Activated CD4-positive, alpha-beta T cell treated with anti-CD3 and anti-CD28 coated beads for 1 hour (primary cell): ENCODE measurements around the gene CNTNAP5.
"Not testable (repeated sequence)": the region's sequence is repeated elsewhere in the genome, so short reads cannot be mapped to it uniquely, and the experiment has no call there.

Experiments
- DNase-seq: peaks from one replicate; pipeline ENCODE4 v3.0.0-alpha.2; 2020

CNTNAP5 gene

DNA sequence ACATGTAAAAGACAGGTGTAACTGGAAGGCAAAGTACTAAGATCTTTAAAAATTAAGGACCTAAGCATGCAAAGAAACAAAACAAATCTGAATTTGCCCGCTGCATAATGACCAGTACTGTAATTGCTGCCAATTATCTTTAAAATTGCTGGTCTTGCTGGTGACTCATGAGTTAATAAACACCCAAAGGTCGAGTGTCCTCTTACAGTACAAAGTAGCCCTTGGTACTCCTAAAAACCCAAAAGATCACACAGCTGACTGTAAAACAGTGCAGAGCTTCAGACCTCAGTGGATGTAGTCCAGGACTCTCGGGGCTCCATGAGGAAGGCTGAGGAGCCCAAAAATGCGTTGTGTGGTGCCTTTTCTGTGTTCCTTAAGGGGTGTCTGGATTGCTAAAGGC is 308.7 kb downstream of the CNTNAP5 start:
- no peak for DNase-seq

DNA sequence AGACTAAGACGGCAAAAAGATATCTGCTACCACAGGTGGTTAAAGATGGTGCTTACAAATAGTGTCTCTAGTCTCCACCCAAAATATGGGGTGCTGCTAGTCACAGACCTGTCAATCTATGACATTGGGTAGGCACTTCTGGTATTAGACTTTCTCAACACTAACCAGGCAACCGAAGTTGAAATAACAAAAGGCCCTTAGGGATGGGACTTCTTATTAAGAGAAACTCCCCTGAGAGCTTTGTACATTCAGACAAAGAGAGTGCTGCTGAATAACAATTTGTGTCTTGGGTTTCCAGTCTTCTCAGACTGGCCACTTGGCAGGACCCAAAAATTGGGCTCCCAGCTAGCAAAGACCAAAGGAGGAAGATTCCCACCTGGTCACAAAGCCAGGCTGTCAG is 310.0 kb downstream of the CNTNAP5 start:
- no peak for DNase-seq

DNA sequence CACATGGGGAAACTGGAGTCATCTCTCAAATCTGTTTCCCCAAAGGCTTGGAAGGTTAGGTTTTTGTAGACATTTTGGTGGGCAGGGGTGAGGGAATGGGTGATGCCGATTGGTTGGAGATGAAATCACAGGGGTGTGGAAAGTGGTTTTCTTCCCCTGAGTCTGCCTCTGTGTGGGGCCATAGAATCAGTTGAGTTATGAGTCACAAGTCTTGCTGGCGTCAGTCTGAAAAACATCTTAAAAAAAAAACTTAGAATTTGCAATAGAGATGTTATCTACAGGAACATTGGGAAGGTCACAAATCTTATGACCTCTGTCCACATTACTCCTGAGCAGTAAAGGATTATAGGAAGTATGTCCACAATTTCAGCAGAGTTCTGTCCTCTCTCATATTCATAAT is 314.6 kb downstream of the CNTNAP5 start:
- no peak for DNase-seq

DNA sequence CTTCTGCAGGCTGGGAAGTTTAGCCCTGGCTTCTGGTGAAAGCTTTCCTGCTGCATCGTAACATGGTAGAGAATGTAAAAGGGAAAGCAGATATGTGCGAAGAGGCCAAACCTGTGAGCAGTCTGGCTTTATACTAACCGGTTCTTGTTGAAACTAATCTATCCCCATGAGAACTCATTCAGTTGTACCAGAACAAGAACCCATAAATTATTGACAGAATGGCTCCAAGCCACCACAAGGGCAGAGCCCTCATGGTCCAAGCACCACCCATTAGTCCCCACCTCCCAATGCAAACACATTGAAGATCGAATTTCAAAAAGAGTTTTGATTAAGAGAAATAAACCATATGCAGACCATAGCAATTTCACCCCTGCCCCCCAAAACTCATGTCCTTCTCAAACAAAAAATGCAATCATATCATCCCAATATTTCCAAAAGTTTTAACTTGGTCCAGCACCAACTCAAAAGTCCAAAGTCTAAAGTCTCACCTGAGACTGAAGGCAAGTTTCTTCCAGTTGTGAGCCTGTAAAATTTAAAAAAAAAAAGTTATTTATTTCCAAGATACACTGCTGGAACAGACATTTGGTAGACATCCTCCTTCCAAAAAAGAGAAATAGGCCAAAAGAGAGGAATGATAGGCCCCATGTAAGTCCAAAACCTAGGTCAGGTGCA is 318.9 kb downstream of the CNTNAP5 start:
- DNase-seq, result no peak

DNA sequence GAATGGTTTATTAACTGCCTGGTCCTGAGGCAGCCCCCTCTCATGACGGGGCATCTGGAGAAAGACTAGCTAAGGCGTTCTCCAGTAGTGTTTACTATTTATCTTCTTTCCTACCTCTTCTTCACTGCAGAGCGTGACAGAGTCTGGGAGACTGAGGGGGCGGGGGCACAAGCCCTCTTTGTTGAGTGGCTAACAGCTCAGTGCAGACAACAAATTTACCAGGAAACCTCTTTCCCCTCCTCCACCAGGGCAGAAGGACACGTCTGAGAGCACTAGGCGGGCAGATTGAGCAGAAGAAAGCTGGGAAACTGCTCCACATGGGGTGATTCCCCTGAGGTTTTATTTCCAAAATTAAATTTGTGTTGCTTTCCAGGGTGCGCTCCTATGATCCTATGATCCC is 322.1 kb downstream of the CNTNAP5 start:
- DNase-seq, result no peak

DNA sequence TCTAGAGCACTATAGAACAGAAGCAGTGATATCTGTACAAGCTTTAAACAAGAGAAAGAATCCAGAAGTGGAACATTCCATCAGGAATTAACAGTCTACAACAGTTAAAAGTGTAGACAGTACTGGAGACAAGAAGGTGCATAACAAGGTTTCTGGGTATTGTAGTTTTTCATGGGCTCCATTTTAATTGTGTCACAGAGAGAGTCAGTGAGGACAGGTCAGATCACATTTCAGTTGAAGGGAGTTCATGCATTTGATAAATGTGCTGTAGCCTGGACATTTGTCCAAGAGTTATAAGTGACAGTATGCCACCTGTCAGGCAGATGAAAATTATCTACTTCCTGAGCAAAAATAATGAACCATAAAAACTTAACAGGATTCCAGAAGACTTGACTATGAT is 328.6 kb downstream of the CNTNAP5 start:
- no peak for DNase-seq

DNA sequence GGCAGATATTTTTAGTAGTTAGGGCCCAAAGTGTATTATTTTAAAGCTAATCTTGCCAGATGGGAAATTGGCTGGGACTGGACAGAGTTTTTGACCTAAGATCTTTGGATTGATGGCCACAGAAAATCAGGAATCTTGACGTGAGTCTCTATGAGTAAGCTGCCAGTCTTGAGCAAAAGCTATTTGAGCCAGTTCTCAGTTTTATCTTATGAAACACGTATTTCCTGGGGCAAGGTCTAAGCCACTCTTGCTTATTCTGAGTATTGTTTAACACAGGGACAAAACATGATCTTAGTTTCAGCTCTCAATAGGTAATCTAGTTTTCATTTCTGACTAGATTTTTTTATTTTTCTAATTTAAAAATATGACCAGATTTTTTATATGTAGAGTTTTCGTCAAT is 329.4 kb downstream of the CNTNAP5 start:
- DNase-seq, result no peak

DNA sequence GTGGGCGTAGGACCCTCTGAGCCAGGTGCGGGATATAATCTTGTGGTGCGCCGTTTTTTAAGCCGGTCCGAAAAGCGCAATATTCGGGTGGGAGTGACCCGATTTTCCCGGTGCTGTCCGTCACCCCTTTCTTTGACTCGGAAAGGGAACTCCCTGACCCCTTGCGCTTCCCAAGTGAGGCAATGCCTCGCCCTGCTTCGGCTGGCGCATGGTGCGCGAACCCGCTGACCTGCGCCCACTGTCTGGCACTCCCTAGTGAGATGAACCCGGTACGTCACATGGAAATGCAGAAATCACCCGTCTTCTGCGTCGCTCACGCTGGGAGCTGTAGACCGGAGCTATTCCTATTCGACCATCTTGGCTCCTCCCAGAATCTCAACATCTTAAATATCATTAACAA is 336.9 kb downstream of the CNTNAP5 start:
- not testable (repeated sequence) for DNase-seq

DNA sequence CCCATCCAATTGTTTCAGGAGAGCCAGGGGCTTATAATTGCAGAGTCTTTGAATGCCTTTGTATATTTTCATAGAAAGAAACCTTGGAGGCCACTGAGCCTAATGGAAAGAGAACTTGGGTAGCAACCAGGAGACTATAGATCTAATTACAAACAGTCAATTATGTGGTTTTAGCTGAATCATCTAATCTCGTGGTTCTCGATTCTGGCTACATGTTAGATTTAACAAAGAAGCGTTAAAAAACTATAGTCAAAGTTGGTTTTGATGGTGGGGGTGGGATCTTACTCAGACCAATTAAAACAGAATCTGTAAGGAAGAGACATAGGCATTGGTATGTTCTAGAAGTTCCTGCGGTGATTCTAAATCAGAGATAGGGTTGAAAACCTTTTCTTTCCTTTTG is 344.1 kb downstream of the CNTNAP5 start:
- no peak for DNase-seq

DNA sequence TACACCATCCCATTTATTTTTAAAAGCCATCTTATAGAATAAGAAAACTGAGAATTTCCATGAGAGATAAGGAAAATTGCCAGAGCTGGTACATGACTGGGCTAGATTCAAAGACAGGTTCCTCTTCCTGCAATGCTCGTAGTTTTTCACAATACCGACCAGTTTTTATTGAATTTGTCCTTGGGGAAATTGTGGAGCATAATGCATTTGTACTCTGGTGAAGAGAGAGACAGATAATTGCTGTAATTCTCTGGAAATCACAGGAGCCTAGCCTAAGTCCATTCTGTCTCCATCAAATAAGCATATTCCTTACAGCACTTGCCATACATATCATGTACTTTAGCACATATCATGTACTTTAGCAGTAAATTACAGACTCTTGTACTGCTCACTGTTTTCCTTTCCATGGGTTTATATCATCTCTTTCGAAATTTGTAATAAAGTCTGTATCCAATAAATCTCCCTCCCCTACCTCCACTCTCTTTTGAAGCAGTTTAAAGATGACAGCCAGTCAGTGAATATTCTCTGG is 355.2 kb downstream of the CNTNAP5 start:
- DNase-seq, result no peak

DNA sequence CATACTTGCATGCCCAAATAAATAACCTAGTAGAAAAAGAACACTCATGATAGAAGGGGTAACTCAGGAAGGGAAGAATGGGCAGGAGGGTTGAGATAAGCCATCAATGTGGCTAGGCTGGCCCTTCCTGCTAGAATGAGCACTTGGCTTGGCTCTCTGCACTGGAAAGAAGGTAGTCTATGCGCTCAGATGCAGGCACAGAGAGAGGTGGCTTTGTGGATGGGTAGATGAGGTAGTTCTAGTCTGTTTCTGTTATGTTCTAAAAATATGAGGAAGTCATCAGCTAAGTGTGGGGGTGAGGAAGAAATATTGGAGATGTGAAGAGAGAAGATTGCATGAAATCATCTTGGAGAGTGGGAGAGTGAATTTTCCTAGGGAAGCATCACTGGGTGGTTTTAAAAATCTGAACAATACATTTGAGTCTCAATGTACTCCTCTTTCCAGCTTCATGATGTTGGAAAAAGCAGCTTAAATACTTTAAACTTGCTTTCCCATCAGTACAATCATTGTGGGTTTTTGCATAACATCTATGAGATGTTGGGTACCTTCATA is 357.1 kb downstream of the CNTNAP5 start:
- no peak for DNase-seq

DNA sequence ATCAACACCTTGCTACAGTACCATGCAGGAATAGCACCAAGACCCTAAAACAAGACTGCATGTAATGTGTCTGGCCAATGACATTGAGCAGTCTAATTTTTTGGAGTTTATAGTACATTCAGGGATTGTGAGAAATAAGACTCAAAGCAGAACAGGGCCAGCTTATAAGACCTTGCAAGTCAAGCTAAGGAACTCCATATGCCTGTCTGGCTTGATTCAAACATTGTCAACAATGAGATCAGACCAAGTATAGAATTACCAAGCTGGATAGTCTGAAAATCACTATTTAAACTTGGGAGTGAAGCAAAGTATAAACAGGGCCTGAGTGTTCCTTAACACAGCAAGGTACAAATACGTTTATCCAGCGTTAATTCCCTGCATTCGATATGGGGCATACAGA is 370.9 kb downstream of the CNTNAP5 start:
- no peak for DNase-seq

DNA sequence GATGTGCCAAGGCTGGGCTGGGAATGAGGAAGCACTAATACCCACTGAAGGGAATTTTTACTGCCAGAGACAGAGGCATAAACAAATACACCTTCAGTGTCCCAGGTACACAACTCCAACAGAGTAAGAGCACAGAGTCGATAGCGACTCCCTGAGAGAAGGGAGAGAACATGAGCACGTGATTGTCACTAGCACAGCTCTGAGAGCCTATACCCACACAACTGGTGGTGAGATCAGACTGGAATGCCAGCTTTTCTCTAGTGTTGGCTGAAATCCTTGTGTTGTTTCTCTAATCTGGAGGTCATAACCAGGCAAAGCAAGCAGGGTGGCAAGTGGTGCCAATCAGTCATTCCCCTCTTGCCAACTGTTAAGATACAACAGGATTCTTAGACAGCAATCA is 377.2 kb downstream of the CNTNAP5 start:
- DNase-seq, result no peak

DNA sequence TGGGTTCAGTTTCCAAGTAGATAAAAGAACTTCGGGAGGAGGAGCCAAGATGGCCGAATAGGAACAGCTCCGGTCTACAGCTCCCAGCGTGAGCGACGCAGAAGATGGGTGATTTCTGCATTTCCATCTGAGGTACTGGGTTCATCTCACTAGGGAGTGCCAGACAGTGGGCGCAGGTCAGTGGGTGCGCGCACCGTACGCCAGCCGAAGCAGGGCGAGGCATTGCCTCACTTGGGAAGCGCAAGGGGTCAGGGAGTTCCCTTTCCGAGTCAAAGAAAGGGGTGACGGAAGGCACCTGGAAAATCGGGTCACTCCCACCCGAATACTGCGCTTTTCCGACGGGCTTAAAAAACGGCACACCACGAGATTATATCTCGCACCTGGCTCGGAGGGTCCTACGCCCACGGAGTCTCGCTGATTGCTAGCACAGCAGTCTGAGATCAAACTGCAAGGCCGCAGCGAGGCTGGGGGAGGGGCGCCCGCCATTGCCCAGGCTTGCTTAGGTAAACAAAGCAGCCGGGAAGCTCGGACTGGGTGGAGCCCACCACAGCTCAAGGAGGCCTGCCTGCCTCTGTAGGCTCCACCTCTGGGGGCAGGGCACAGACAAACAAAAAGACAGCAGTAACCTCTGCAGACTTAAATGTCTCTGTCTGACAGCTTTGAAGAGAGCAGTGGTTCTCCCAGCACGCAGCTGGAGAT is 382.9 kb downstream of the CNTNAP5 start:
- not testable (repeated sequence) for DNase-seq

DNA sequence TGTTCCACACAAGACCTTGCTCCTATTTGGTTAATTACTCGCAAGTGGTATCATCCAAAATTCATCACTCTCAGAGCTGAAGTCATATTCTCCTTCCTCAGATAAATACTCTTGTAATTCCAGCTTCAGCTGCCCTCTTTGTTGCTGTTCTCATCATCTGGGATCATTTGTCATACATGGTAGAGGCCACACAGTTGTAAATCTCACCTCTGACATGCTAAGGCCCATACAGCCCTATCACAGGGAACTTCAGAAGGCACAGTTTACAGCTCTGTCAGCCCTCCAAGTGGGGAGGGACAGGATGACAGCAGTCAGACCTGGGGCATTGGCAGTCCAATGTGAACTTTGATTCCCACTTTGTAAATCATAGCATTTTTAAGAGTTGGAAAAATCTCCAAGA is 399.0 kb downstream of the CNTNAP5 start:
- DNase-seq, result no peak

DNA sequence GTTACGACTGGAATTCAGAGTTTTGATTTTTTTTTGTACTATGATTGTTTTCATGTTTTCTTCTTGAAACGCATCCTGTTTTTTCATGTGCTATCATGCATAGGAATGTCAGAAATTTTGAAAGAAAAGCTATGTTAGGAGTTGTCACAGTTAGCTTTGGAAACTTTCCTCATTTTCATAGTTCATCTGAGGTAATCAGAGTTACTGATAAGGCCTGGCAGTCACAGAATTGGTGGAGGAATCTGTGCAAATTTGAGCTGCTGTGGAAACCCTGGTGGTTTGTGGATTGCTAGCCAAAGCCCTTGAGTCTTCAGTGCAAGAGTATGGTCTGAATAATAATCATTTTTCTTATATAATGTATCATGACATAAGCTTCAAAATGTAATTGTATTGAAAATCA is 401.0 kb downstream of the CNTNAP5 start:
- no peak for DNase-seq

DNA sequence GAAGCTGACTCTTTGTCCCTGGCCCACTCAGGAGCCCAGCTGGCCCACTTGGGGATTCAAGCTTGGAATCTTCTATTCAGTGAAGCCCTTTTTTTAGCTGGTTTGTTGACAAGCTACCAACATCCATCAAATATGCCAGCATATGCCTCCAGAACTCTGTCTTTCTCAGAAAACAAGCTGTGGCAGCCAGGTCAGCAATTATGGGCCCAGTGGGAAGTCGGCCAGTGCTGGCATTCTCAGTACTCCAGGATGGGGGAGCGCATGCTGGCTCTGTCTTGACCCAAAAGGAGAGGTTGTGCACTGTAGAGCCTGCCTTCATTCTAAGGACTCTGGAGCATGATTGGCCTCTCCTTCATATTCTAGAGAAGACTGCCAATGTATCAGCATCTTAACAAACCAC is 401.5 kb downstream of the CNTNAP5 start:
- DNase-seq, result no peak

DNA sequence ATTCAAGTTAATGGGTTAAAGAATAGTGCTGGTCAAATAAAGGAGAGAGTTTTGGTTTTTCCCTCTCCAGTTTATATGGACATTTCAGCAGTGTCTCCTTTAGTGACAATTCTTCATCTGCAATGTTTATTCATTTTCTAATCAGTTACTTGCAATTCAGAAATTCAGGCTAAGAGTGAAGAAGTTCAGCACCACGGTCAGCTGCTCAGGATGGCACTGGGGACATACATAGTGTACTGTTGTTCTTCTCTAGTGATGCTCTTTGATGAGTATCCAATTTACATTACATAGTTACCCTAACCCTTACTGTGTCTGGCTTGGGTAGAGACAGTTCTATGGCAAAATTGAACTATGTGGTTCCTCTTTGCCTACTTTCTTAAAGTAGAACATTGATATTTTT is 412.7 kb downstream of the CNTNAP5 start:
- DNase-seq, result no peak

DNA sequence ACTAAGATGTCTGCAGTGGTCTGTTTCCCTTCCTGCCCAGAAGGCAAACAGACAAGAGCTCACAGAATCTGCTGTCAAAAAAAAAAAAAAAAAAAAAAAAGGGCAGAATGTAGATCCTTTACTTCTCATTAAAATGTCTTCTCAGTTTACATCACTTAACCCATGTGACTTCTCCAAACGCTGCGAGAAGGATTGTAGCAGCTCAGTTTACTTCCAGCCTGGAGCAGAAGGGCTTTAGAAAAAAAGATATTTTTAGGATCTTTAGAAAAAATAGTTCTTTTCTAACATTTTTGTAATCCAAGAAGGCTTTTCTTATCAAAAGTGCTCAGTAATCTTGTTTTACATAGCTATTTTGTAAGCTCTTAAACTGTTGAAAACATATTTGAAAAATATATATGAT is 425.4 kb downstream of the CNTNAP5 start:
- no peak for DNase-seq

DNA sequence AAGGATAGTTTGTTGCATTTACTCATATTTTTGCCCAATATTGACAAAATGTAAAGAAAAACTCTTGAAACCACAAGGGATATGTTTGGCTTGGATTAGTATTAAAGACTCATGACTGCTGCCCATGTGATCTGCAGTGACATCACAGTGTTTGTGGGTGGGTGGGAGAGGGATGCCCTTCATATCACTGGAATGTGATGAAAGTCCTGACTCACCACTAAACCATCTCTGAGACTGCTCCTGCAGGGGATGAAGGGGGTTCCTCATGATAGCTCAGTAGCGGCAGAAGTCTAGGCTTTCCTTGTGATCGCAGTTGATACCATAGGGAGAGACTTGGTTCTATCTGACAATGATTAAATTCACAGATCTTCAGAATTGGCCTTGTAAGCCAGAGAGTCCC is 451.2 kb downstream of the CNTNAP5 start:
- DNase-seq, result no peak

DNA sequence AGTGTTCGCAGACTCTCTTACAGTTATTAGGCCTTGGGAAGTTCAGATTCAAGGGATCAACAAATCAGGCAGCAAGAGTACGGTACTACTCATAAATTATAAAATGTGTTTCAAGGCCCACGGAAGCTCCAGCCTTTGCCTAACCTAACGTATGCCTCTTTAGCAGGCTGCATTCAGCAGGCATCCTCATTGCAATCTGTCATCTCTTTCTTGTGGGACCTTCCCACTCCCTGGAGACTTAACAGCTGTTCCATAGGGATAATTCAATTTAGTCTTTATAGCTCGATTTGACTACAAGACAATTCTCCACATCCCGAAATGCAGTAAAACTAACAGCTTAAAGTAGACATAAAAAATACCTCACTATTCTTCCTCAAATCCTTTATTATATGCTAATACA is 453.7 kb downstream of the CNTNAP5 start:
- no peak for DNase-seq

DNA sequence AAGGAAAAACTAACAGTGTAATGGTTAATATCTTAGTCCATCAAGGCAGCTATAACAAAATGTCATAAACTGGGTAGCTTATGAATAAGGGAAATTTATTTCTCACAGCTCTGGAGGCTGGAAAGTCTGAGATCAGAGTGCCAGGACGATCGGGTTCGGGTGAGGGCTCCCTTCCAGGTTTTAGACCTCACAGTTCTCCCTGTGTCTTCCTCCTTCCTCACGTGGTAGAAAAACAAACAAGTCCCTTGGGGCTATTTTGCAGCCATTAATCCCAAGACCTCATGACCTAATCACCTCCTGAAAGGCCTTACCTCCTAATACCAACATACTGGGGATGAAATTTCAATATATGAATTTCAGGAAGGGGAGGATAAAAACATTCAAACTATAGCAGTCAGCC is 455.9 kb downstream of the CNTNAP5 start:
- no peak for DNase-seq

DNA sequence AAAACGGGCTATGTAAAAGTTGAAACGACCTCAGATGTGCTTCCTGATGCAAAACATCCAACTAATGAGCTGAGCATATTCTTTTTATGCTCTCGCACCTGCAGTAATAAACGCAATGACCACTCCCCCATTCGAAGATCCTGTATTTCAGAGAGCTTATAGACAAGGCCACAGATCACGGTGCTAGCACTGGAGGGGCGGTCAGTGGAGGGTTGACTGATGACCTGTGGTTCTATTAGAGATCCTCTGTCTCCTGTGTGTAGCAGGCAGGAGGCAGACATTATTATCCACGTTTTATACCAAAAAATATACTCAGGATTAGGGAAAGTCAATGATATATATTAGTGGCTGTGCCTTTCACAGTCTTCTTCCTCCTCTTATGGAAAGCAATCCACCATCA is 457.0 kb downstream of the CNTNAP5 start:
- DNase-seq, result no peak

DNA sequence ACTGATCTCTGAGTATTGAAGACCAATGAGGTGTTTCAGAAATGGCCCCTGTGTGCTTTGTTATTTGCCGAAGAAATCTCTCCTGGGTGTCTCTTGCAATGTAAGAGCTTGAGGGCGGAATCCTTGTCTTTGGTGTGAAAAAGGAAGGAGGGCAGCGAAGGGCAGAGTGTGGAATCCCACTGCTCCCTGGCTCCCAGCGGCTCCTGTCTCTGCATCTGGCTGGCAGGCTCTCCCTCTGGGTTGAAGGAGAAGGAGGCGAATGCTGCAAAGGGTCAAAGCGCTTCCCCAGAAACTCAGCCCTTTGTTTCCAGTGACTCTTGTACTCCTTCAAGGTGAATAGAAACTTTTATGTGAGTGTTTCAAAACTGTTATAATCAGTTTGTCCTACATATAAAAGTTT is 457.5 kb downstream of the CNTNAP5 start:
- no peak for DNase-seq

DNA sequence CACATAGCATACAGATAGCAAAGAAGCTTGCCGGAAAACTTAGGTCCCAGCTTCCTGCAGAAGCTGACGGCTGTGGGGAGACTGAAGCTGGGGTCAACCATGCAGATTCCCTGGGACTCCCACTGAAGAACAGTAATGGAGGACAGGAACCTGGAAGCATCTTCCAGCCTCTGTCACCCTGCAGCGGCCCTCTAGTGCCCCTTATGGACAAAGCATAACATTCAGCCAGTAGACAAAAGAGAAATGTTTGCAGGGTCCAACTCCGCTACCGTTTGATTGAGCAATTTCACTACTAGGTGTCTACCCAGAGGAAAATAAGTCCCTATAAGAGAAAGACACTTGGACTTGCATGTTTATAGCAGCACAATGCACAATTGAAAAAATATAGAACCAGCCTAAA is 460.6 kb downstream of the CNTNAP5 start:
- DNase-seq, result no peak
